GM21786 (cell line): Measurements from ENCODE around the gene GNAS.

Experiments used
- ATAC-seq: cut with Tn5 transposase; IDR thresholded peaks from one replicate; pipeline ENCODE4 v1.9.1; 2021; ENCODE audit not compliant: unreplicated experiment

GNAS gene

DNA sequence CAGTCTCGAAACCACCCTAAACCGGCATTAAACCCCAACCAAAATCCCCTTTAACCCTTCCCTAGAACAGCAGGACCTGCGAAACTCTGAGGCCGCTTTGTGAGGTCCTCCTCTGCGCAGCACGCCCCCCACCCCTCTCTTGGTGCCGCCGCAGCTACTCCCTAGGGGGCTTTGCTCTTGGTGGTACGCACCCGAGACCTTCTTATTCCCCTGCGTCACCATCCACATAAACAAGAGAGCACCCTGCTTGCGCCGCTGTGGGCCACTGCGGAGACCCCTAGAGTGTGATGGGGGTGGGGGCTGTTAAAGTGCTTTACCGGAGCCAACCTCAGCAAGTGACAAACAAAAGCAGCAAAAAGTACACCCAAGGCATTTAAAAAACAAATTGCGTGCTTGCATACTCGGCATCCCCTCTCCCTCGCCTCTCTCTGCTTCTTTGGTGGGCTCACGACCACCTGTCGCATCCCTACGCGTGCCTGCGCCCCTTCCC lies 502 bp upstream of the GNAS start:
- no peak for ATAC-seq

- ATAC-seq = no peak
Observed at GRCh38 chr20:58853466-58853865, 950 bp downstream of the GNAS start.

DNA sequence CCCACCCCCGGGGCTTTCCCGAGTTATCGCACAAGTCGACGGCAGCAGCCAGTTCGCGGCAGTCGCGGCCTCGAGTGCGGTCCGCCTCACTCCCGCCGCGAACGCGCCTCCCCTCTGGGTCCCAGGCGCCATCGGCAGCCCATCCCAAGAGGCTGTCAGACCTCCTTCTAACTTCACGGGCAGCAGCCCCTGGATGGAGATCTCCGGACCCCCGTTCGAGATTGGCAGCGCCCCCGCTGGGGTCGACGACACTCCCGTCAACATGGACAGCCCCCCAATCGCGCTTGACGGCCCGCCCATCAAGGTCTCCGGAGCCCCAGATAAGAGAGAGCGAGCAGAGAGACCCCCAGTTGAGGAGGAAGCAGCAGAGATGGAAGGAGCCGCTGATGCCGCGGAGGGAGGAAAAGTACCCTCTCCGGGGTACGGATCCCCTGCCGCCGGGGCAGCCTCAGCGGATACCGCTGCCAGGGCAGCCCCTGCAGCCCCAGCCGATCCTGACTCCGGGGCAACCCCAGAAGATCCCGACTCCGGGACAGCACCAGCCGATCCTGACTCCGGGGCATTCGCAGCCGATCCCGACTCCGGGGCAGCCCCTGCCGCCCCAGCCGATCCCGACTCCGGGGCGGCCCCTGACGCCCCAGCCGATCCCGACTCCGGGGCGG lies 1.6 kb downstream of the GNAS start:
- no peak for ATAC-seq

- no peak for ATAC-seq
Observed at GRCh38 chr20:58854638-58855471, 2.3 kb downstream of the GNAS start.

GRCh38 chr20:58855506-58856389 lies 3.2 kb downstream of the GNAS start:
- ATAC-seq = no peak

- ATAC-seq = no peak
Observed at GRCh38 chr20:58863044-58863790, 10.7 kb downstream of the GNAS start.

DNA sequence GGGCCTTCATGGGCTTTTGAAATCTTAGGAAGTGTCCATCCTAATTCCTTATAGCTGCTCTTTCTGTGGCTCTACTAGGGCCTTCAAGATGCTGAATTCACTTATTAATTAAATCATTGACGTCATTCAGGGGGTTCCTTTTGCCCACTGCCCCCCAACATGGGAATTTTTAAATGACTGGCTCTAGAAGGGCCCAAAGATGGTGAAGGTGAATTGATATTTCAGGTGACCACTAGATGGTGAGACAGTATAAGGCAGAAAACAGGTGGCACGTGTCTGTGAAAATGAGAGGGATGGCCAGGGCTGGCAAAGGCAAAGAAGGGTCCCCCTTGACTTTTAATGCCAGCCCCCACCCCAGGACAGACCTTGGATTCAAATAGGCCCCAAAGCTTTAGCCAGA lies 11.8 kb downstream of the GNAS start:
- ATAC-seq = no peak

- ATAC-seq = no peak
Observed at GRCh38 chr20:58865843-58866242, 13.3 kb downstream of the GNAS start.

DNA sequence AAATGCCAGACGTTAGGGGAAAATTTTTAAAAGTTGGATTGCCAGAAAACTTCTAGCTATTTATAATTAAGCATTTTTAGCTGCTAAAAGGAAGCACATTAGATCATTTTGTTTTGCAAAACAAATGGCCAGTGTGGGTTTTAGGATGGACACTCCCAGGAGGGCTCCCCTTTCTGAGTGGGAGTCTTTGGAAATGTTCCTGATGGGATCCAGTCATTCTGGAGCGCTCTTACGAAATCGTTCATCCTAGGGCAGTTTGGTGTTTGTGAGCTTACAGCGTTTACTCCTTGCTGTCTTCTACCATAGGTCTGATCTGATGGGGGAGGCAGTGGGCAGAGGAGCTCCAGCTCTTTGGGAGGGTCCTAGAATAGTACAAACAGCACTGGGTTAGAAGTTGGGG lies 14.7 kb downstream of the GNAS start:
- ATAC-seq = no peak

- ATAC-seq = no peak
Observed at GRCh38 chr20:58868795-58869194, 16.3 kb downstream of the GNAS start.

GRCh38 chr20:58869662-58870227 lies 17.2 kb downstream of the GNAS start:
- ATAC-seq = no peak

DNA sequence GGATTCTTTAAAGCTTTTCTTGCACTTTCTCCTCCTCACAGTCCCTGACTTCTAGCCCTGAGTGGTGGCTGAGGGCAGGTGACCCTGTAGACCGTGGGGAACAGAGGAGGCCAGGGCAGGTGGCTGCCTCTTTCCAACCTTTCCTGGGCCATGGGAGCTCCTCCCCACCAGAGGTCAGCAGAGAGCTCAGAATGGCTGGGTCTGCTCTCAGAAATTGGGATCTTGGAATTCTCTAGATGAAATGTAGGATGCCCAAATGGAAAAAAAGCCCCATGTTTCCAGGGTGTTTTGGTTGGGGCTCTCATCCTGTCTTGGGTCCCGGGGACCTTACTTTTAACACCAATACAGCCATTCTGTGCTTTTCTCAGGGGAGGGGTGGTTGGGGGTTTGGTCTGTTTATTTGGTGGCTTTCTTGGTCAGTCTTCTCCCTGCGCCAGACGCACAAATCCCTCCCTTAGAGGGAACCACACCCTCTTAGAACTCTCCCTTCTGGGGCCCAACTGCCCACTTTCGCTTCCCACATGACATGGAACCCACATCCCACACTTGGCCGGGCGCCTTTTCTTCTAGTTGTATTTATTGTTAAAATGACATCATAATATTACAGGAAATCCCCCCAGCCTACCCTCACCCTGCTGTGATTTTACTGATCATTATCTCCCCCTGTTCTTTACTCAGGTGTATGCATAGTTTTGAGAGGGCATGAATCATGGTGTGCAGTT lies 17.9 kb downstream of the GNAS start:
- no peak for ATAC-seq

DNA sequence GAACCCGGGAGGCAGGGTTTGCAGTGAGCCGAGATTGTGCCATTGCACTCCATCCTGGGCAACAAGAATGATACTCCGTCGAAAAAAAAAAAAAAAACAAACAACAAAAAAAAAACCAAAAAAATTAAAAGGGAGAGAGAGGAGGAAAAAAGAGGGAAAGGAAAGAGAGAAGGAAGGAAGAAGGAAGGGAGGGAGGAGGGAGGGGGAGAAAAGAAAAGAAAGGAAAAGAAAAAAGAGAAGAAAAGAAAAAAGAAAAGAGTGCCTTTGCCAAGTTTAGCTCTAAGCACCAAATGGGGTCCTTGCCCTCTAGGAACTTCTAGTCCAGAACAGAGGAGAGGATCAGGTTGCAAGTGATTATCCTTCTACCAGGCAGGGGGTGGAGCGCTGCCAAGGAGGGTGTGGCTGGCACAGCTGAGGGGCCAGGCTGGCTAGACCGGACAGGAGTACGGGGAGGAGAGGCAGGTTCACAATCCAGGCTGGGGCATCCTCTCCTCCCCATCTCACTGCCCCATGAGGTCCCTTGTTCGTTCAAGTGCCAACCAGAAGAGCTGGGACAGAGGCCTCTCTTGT lies 19.1 kb downstream of the GNAS start:
- ATAC-seq = no peak

- ATAC-seq = no peak
Observed at GRCh38 chr20:58874469-58874868, 22.0 kb downstream of the GNAS start.

- no peak for ATAC-seq
Observed at GRCh38 chr20:58875111-58875510, 22.6 kb downstream of the GNAS start.

DNA sequence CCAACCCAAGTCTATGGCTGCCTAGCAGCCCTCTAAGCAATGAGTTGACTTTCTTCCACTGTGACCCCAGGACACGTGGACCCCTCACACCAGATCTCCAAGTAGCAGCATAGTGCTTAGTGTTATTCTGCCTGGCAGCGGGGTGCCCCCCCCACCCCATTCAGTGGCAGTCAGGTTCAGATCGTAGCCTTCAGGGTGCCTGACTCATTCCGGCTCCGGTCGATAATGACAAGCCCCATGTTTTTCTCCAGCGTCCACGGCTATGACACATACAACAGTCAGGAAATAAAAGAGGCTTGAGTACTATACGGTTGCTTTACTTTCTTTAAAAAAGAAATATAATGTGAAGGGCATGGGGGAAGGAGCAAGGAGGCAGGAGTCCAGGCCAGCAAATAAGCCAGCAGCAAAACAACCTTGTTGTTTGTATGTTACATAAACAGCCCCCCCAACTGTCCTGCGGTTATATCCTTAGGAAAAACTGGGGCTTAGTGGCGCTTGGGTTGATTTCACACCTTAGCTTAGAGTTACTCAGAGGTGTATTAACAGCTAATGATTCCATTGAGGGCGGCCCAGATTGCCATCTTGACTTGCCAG lies 23.1 kb downstream of the GNAS start:
- ATAC-seq = no peak

DNA sequence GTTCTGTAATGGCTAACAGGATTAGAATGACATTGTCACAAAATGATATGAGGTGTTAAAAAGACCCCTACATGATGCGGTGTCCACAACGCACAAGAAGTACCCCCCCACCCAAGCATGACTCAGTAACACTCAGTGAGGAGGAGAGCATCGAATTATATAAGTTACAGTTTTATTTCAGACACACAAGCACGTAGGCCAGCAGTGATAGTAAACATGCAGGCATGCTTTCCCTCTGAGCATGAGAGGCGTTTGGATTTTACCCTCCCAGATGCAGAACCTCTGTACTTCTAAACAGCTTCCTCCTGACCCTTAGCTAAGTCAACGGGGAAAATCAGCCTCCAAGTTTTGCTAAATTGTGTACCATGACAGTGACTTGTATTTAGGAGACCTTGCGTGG lies 23.9 kb downstream of the GNAS start:
- ATAC-seq = no peak

DNA sequence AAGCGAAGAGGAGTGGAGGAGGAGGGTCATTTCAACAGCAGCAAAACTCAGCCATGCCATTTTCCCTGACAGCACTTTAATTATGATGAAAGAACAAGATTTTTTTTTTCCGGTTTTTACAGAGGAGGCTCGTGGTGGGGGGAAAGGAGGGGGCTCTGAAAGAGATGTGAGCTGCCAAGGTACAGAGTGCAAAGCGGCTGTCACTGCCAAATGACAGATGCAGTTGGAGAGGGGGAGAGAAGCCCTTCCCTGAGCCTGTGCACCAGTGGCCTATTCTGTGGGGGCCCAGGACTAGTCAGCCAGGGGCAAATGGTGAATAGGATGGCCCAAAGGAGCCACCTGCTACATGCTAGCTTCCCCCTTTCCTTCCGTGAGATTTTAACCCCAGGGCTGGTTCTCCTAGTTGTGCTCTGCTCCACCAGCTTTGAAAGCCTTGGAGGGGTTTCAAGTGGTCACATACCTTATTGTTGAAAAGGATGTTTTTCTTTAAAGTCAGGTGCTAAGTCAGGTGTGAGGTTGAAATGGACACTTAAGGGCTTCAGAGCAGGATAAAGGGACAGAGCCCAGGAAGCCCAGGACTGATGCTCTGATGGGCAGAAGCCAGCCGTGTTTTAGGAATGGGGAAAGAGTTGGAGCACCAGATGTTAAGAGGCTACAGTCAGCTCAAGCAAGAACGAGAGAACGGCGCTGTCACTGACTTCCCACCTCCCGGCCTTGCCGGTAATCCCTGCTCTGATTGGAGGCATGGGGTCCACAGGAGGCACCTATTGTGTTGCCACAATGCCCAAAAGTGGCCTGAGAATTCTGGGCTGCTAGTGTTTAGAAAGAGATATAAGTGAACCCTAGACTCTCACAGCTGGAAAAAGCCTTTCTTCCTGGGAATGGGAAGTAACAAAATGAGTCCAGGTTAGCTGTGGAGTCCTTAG lies 24.8 kb downstream of the GNAS start:
- no peak for ATAC-seq
